Omental fat pad (tissue), 4 donors: ENCODE measurements around the gene TSPO. TPM values are rescaled to one million over a fixed set of nuclear protein-coding genes. Genes with fewer than 3 reads are reported as not detected.

ENCODE experiments used
- ATAC-seq: fragments of 150-250 bp; one replicate; pipeline ENCODE4 v1.9.1; 2016; ENCODE audit warnings: mild to moderate bottlenecking, moderate library complexity; ENCODE audit not compliant: low FRiP score
- DNase-seq: peaks from one replicate; pipeline ENCODE4 v3.0.0-alpha.2; 2019; ENCODE audit warnings: low spot score
- CTCF ChIP-seq, 3 donors: fragments of 450-650 bp; IDR thresholded peaks; one replicate each; pipeline ENCODE4 v1.5.1; 2016 to 2017; ENCODE audit warnings: antibody characterized with exemption in 3 of 3, mild to moderate bottlenecking in 3 of 3, moderate library complexity in 2 of 3
- total RNA-seq, 4 donors: library from RNA; depleted of rRNA; stranded (reverse); fragments of >200 nt; gene quantifications; one replicate each; pipeline ENCODE4 v1.1.0, GENCODE V29; 2016

TSPO gene
- total RNA-seq, 4 donors from 2014 or later: 370 to 615 (median 577) TPM

- ATAC-seq (no peak), DNase-seq (no peak)
- TF ChIP-seq CTCF (IDR thresholded peaks at IDR 0.05): no peak
These were observed 40.3 kb upstream of the TSPO start for GRCh38 chr22:43110927-43111623.

GRCh38 chr22:43113526-43114251 lies 37.7 kb upstream of the TSPO start:
- ATAC-seq (no peak), DNase-seq (no peak)
- no peak for TF ChIP-seq CTCF (IDR thresholded peaks at IDR 0.05)

- TF ChIP-seq CTCF (IDR thresholded peaks at IDR 0.05): no peak
- DNase-seq: no peak
- ATAC-seq: no peak
These were observed 36.4 kb upstream of the TSPO start for GRCh38 chr22:43114958-43115357.

GRCh38 chr22:43116932-43117331 lies 34.4 kb upstream of the TSPO start:
- DNase-seq: no peak
- no peak for TF ChIP-seq CTCF (IDR thresholded peaks at IDR 0.05)
- no peak for ATAC-seq

- no peak for TF ChIP-seq CTCF (IDR thresholded peaks at IDR 0.05)
- ATAC-seq: no peak
These were observed 33.1 kb upstream of the TSPO start for GRCh38 chr22:43118024-43118849.

GRCh38 chr22:43118953-43119458 lies 32.4 kb upstream of the TSPO start:
- no peak for TF ChIP-seq CTCF (IDR thresholded peaks at IDR 0.05)
- DNase-seq (no peak), ATAC-seq (no peak)

More at GRCh38 chr22:43118024-43118849, 33.1 kb upstream of the TSPO start:
- no peak for DNase-seq
